Stimulated activated naive CD8-positive, alpha-beta T cell treated with anti-CD3 and anti-CD28 coated beads, Interleukin-15, Interleukin-2, amounts not matched to agents 100 U/mL and 50 U/mL, for 24 hours (primary cell): Measurements from ENCODE around the gene PRR30.
"Not testable (repeated sequence)": the region's sequence is repeated elsewhere in the genome, so short reads cannot be mapped to it uniquely, and the experiment has no call there.

Experiments
- ATAC-seq: fragments of 150-1000 bp; cut with Tn5 transposase; one replicate; pipeline ENCODE4 v1.10.0; 2021
- DNase-seq: peaks from one replicate; pipeline ENCODE4 v3.0.0; 2021

The PRR30 gene

DNA sequence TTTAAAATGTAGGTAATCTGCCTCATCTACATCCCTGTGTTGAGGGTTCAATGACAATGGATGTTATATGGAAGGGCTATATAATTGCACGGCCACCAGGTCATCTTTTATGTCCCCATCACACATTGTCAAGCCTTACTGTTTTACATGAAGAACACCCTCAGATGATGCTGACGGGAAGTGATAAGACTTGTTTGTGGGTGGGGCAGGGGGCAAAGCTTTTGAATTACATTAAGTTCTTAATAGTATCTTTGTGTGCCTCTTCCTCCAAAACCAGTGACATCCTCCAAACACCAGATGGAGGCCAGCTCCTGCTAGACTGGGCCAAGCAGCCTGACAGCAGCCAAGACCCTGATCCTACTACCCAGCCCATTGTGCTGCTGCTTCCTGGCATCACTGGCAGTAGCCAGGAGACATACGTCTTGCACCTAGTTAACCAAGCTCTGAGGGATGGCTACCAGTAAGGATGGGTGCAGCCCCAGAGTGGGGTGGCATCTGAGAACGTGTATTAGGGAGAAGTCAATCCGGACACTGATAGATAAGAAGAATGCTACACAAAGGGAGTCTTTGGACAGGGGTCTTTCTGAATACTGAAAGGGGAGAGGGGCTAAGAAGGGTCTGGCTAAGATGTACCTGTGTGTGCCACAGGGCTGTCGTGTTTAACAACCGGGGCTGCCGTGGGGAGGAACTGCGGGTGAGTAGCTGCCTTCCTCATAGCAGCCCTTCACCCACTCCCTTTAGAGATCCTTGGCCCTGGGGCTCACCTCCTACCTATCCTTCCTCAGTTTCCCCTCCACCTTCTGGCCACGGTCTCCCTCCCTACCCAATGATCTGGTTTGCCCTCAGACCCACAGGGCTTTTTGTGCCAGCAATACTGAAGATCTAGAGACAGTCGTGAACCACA lies 10.3 kb downstream of the PRR30 start:
- DNase-seq: no peak
- no peak for ATAC-seq

GRCh38 chr2:27127883-27128667 lies 11.1 kb downstream of the PRR30 start:
- no peak for DNase-seq
- no peak for ATAC-seq

- no peak for ATAC-seq
Observed at GRCh38 chr2:27126252-27126710, 12.9 kb downstream of the PRR30 start.

GRCh38 chr2:27125104-27125503 lies 14.1 kb downstream of the PRR30 start:
- no peak for ATAC-seq
- DNase-seq: no peak

More at GRCh38 chr2:27126252-27126710, 12.9 kb downstream of the PRR30 start:
- no peak for DNase-seq

- ATAC-seq: peak; percentile 78
- peak; percentile 71 for DNase-seq
Observed at GRCh38 chr2:27123302-27124150, 15.7 kb downstream of the PRR30 start, which contains the start of gene ABHD1. TSS of gene ABHD1 (plus strand) at chr2:27123815. CDS start at chr2:27123949, 134 bp downstream.

GRCh38 chr2:27122791-27123190 lies 16.4 kb downstream of the PRR30 start:
- DNase-seq (no peak), ATAC-seq (no peak)

- ATAC-seq (no peak), DNase-seq (no peak)
Observed at GRCh38 chr2:27121906-27122305, 17.3 kb downstream of the PRR30 start.

DNA sequence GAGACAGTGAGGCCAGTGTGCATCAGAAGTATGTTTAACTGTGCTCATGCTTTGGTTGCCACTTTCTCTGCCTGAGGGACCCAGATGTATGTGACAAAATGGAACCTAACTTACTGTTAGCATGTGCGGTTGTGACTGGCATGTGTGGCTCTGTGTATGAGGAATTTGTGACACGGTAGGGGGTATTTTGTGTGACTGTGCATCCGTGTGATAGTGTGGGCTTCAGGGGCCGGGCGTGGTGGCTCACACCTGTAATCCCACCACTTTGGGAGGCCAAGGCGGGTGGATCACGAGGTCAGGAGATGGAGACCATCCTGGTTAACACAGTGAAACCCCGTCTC lies 19.9 kb downstream of the PRR30 start:
- DNase-seq, ATAC-seq: not testable (repeated sequence)

DNA sequence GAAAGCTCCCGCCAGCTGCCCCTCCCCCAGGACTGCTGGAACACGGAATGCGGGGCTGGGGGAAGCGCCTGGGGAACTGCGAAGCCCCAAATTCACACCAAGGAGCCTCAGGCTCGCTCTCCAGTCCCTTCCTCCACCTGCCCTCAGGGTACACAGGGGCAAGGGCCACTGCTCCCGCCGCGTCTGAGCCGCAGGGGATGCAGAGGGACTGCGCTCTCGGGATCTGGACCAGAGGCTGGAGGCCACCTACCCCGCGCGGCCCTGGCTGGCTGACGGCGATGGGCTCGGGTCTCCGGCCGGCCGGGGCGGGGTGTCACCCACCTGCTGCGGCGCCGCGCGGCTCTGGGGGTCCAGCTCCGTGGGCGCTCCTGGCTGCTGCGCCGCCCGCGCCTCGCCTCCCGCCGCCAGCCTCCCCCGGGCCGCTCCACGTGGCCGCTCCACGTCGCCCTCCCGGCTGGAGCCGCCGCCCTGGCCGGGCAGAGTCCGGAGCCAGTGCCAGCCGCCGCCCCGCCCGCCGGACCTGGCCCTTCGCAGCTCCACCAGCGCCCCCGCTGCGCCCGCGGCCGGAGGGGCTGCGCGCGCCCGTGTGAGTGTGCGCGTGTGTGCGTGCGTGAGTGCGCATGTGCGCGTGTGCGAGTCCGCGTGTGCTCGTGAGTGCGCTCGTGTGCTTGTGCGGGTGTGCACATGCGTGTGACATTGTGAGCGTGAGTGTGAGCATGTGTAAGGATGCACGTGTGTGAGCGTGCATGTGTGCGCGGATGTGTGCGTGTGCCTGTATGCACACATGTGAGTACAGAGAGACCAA lies 20.5 kb downstream of the PRR30 start, which contains the start of gene CGREF1:
Gene CGREF1 (minus strand): TSS at position 604 of the 805 bp plus-strand sequence. CDS start 14,762 bp downstream, outside the sequence.
- ATAC-seq: peak; percentile 7

DNA sequence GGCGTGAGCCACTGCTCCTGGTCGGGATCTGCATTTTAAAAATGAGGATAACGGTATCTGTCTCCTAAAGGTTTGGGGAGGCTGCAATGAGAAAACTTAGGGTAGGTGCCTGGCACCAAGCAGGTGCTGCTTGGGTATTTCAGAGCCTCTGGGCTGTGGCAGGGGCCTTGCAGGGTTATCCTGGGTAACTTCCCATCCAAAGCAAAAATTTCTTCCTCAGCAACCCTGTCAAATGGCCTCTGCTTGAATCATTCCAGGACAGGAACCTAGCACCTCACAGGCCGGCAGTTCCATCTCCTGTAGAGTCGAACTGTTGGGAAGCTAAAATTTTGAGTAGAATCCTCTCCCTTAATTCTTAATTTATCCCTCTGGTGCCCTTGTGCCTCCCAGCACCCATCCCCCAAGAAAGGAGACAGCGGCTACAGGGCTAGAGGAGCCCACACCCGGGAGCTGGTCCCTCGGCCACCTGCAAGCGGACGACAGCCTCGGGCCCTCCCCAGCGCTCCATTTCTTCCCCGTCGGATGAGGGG lies 21.1 kb downstream of the PRR30 start:
- DNase-seq (no peak), ATAC-seq (no peak)

More for the DNA sequence above, 20.5 kb downstream of the PRR30 start, which contains the start of gene CGREF1:
- DNase-seq: peak; percentile 29

DNA sequence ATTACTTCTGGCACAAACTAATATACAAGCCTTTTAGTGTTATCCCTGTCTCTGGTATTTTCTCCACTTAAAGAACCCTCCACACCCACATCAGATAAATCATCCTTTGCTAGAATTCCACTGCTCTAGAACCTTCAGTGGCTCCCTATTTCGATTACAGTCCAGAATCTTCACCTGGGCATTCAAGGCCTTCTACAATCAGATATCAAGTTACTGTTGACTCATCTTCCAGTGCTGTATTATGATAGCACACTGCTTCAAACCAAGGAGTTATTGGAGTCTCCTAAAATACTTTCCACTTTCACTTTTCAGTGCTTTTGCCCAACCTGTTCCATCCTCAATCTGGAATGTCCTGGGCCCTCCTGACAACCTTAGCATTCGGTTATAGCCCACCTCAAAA lies 23.7 kb downstream of the PRR30 start:
- no peak for ATAC-seq
- no peak for DNase-seq

DNA sequence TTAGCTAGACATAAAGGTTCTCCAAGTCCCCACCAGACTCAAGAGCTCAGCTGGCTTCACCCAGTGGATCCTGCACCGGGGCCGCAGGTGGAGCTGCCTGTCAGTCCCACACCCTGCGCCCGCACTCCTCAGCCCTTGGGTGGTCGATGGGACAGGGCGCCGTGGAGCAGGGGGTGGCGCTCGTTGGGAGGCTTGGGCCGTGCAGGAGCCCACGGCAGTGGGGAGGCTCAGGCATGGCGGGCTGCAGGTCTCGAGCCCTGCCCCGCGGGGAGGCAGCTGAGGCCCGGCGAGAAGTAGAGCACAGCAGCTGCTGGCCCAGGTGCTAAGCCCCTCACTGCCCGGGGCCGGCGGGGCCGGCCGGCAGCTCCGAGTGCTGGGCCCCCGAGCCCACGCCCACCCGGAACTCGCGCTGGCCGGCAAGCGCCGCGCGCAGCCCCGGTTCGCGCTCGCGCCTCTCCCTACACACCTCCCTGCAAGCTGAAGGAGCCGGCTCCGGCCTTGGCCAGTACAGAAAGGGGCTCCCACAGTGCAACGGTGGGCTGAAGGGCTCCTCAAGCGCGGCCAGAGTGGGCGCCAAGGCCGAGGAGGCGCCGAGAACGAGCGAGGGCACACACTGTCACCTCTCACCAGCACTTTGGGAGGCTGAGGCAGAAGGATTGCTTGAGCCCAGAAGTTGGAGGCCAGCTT lies 27.7 kb downstream of the PRR30 start:
- ATAC-seq, DNase-seq: not testable (repeated sequence)

DNA sequence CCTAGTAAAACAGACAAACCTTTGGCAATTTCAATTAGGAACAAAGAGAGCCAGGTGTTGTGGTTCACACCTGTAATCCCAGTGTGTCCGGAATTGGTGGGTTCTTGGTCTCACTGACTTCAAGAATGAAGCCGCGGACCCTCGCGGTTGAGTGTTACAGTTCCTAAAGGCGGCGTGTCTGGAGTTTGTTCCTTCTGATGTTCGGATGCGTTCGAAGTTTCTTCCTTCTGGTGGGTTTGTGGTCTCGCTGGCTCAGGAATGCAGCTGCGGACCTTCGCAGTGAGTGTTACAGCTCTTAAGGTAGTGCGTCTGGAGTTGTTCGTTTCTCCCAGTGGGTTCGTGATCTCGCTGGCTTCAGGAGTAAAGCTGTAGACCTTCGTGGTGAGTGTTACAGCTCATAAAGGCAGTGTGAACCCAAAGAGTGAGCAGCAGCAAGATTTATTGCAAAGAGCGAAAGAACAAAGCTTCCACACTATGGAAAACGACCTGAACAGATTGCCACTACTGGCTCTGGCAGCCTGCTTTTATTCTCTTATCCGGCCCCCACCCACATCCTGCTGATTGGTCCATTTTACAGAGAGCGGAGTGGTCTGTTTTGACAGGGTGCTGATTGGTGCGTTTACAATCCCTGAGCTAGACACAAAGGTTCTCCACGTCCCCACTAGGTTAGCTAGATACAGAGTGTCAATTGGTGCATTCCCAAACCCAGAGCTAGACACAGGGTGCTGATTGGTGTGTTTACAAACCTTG lies 28.4 kb downstream of the PRR30 start:
- ATAC-seq, DNase-seq: not testable (repeated sequence)

DNA sequence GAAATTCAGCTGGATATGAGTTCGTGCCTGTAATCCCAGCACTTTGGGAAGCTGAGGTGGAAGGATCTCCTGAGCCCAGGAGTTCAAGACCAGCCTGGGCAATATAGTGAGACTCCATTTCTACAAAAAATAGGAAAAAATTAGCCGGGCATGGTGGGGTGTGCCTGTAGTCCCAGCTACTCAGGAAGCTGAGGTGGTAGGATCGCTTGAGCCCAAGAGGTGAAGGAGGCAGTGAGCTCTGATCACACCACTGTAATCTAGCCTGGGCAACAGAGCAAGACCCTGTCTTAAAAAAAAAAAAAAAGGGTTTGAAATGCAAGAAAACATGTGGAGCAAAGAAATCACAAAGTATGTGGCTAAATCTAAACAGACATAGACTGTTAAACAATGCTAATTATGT lies 30.1 kb downstream of the PRR30 start:
- ATAC-seq: no peak

DNA sequence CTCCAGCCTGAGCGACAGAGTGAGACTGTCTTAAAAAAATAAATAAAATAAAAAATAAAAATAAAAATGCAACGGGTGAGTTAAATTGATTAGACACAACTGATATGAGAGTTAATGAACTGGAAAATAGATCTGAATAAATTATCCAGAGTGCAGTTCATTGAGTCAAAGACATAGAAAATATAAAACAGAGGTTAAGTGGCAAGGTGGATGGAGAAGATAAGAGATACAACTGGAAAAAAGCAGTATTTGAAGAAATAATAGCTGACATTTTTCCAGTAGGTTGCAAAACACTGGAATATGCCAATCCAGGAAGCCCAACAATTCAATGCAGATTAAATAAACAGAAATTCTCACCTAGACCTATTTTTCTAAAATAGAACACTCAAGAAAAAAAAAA lies 31.0 kb downstream of the PRR30 start:
- DNase-seq (no peak), ATAC-seq (no peak)

More for the DNA sequence above, 30.1 kb downstream of the PRR30 start:
- no peak for DNase-seq

DNA sequence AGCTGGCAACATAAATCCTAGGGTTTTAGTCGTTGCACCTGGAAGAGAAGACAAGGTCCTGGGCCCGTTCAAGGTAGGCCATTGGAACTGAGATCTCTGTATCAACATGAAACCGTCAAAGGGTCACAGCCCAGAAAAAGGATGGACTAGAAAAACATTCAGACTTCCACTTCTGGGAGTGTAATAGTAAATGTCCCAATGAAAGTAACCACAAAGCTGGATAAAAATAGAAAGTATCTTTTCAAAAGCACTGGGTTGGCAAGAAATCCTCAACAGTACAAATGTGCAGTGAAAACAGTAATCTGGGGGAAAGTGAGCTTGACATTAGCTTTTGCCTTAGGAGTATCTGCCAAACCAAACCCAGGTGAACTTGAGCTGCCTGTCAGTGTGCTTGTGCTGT lies 33.2 kb downstream of the PRR30 start:
- no peak for DNase-seq
- ATAC-seq: no peak

DNA sequence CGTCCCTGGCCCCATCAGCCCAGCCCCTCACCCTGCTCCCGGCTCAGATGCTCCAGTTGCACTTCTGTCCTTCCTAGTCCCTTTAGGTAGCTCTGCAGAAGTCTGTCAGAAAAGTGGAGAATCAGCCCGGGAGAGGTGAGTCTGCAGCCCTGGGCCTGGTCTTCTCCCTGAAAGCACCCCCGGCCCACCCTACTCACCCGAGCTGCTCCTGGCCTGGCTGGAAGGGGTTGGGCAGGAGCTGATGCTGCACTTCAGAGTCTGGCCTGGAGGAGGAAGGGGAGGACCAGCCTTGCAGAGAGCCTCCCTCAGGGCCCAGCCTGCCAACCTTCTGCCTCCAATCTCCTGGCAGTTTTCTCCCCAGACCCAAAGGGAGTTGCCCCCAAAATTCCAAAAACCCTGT lies 36.9 kb downstream of the PRR30 start:
- ATAC-seq: no peak
- DNase-seq: no peak

GRCh38 chr2:27100036-27100435 lies 39.2 kb downstream of the PRR30 start:
- DNase-seq (no peak), ATAC-seq (no peak)

- ATAC-seq (no peak), DNase-seq (no peak)
Observed at GRCh38 chr2:27099334-27099955, 39.8 kb downstream of the PRR30 start.
